ENCODE data around the gene AKR7A3.
A peak's percentile ranks its signal among the peaks of the same experiment; 100 is the strongest.
"Not testable (repeated sequence)": the region's sequence is repeated elsewhere in the genome, so short reads cannot be mapped to it uniquely, and the experiment has no call there.

Gene AKR7A3

GRCh38 chr1:19310061-19310460 lies 21.5 kb upstream of the AKR7A3 start:
- Histone ChIP-seq H3K4me1 (ENCODE audit: control insufficient read depth, insufficient read depth, low read length) (0 out of 2 replicates have a peak, but pooled peaks cover 6% of the 10 kb centered on the region), H3K4me3 (ENCODE audit: low read depth, low read length) (no peak overlapping the region), H3K27me3 (ENCODE audit: control insufficient read depth, insufficient read depth, low read length) (peaks cover 9% of the 10 kb centered on the region), H3K27ac (ENCODE audit: low read depth, low read length) (no peak overlapping the region), H3K9me3 (ENCODE audit: control insufficient read depth, insufficient read depth, low read length) (no peaks in the 10 kb centered on the region), H3K9ac (ENCODE audit: low read depth, low read length) (no peak overlapping the region), H3K36me3 (ENCODE audit: control insufficient read depth, insufficient read depth, low read length) (peaks cover 40% of the 10 kb centered on the region)

- no peak overlapping the region for H3K9ac ChIP-seq (ENCODE audit: low read depth, low read length)
- H3K4me1 ChIP-seq (ENCODE audit: control insufficient read depth, insufficient read depth, low read length) = 0 out of 2 replicates have a peak, but pooled peaks cover 6% of the 10 kb centered on the region
- H3K36me3 ChIP-seq (ENCODE audit: control insufficient read depth, insufficient read depth, low read length) = peaks cover 47% of the 10 kb centered on the region
- no peak overlapping the region for H3K27ac ChIP-seq (ENCODE audit: low read depth, low read length)
- no peak overlapping the region for H3K4me3 ChIP-seq (ENCODE audit: low read depth, low read length)
- peaks cover 9% of the 10 kb centered on the region for H3K27me3 ChIP-seq (ENCODE audit: control insufficient read depth, insufficient read depth, low read length)
- no peaks in the 10 kb centered on the region for H3K9me3 ChIP-seq (ENCODE audit: control insufficient read depth, insufficient read depth, low read length)
Observed at GRCh38 chr1:19309123-19309813, 20.7 kb upstream of the AKR7A3 start.

GRCh38 chr1:19308509-19308907 lies 19.9 kb upstream of the AKR7A3 start:
- Histone ChIP-seq H3K27ac (ENCODE audit: low read depth, low read length) (no peak overlapping the region), H3K4me3 (ENCODE audit: low read depth, low read length) (no peak overlapping the region), H3K9ac (ENCODE audit: low read depth, low read length) (no peak overlapping the region), H3K27me3 (ENCODE audit: control insufficient read depth, insufficient read depth, low read length) (peaks cover 9% of the 10 kb centered on the region), H3K4me1 (ENCODE audit: control insufficient read depth, insufficient read depth, low read length) (0 out of 2 replicates have a peak, but pooled peaks cover 6% of the 10 kb centered on the region), H3K36me3 (ENCODE audit: control insufficient read depth, insufficient read depth, low read length) (peaks cover 46% of the 10 kb centered on the region), H3K9me3 (ENCODE audit: control insufficient read depth, insufficient read depth, low read length) (no peaks in the 10 kb centered on the region)

- H3K36me3 ChIP-seq (ENCODE audit: control insufficient read depth, insufficient read depth, low read length) = peaks cover 52% of the 10 kb centered on the region
- H3K4me1 ChIP-seq (ENCODE audit: control insufficient read depth, insufficient read depth, low read length) = 0 out of 2 replicates have a peak, but pooled peaks cover 3% of the 10 kb centered on the region
- H3K27me3 ChIP-seq (ENCODE audit: control insufficient read depth, insufficient read depth, low read length) = peaks cover 6% of the 10 kb centered on the region
- no peaks in the 10 kb centered on the region for H3K9me3 ChIP-seq (ENCODE audit: control insufficient read depth, insufficient read depth, low read length)
- no peak overlapping the region for H3K9ac ChIP-seq (ENCODE audit: low read depth, low read length)
- no peak overlapping the region for H3K27ac ChIP-seq (ENCODE audit: low read depth, low read length)
- H3K4me3 ChIP-seq (ENCODE audit: low read depth, low read length) = no peak overlapping the region
Observed at GRCh38 chr1:19307794-19308508, 19.4 kb upstream of the AKR7A3 start.

GRCh38 chr1:19306941-19307340 lies 18.4 kb upstream of the AKR7A3 start:
- Histone ChIP-seq H3K27me3 (ENCODE audit: control insufficient read depth, insufficient read depth, low read length) (peaks cover 6% of the 10 kb centered on the region), H3K4me3 (ENCODE audit: low read depth, low read length) (no peak overlapping the region), H3K4me1 (ENCODE audit: control insufficient read depth, insufficient read depth, low read length) (no peaks in the 10 kb centered on the region), H3K9ac (ENCODE audit: low read depth, low read length) (no peak overlapping the region), H3K36me3 (ENCODE audit: control insufficient read depth, insufficient read depth, low read length) (peaks cover 55% of the 10 kb centered on the region), H3K27ac (ENCODE audit: low read depth, low read length) (no peak overlapping the region), H3K9me3 (ENCODE audit: control insufficient read depth, insufficient read depth, low read length) (no peaks in the 10 kb centered on the region)

- Histone ChIP-seq H3K4me3 (ENCODE audit: low read depth, low read length) (no peak overlapping the region), H3K27me3 (ENCODE audit: control insufficient read depth, insufficient read depth, low read length) (peaks cover 2% of the 10 kb centered on the region), H3K9me3 (ENCODE audit: control insufficient read depth, insufficient read depth, low read length) (no peaks in the 10 kb centered on the region), H3K4me1 (ENCODE audit: control insufficient read depth, insufficient read depth, low read length) (no peaks in the 10 kb centered on the region), H3K36me3 (ENCODE audit: control insufficient read depth, insufficient read depth, low read length) (peaks cover 55% of the 10 kb centered on the region), H3K9ac (ENCODE audit: low read depth, low read length) (no peak overlapping the region), H3K27ac (ENCODE audit: low read depth, low read length) (no peak overlapping the region)
Observed at GRCh38 chr1:19305880-19306279, 17.3 kb upstream of the AKR7A3 start.

- not testable (repeated sequence) for H3K4me3 ChIP-seq (ENCODE audit: low read depth, low read length); H3K4me1 ChIP-seq (ENCODE audit: control insufficient read depth, insufficient read depth, low read length); H3K9ac ChIP-seq (ENCODE audit: low read depth, low read length); H3K27me3 ChIP-seq (ENCODE audit: control insufficient read depth, insufficient read depth, low read length); H3K9me3 ChIP-seq (ENCODE audit: control insufficient read depth, insufficient read depth, low read length); H3K27ac ChIP-seq (ENCODE audit: low read depth, low read length)
- peaks cover 58% of the 10 kb centered on the region for H3K36me3 ChIP-seq (ENCODE audit: control insufficient read depth, insufficient read depth, low read length)
Observed at GRCh38 chr1:19304081-19304480, 15.5 kb upstream of the AKR7A3 start.

- Histone ChIP-seq H3K27ac (ENCODE audit: low read depth, low read length) (no peak overlapping the region), H3K4me3 (ENCODE audit: low read depth, low read length) (no peak overlapping the region), H3K4me1 (ENCODE audit: control insufficient read depth, insufficient read depth, low read length) (no peaks in the 10 kb centered on the region), H3K36me3 (ENCODE audit: control insufficient read depth, insufficient read depth, low read length) (peaks cover 27% of the 10 kb centered on the region), H3K27me3 (ENCODE audit: control insufficient read depth, insufficient read depth, low read length) (no peaks in the 10 kb centered on the region), H3K9ac (ENCODE audit: low read depth, low read length) (no peak overlapping the region), H3K9me3 (ENCODE audit: control insufficient read depth, insufficient read depth, low read length) (peaks cover 5% of the 10 kb centered on the region)
Observed at GRCh38 chr1:19300211-19300610, 11.6 kb upstream of the AKR7A3 start.

- Histone ChIP-seq H3K27me3 (ENCODE audit: control insufficient read depth, insufficient read depth, low read length) (peaks cover 8% of the 10 kb centered on the region), H3K9ac (ENCODE audit: low read depth, low read length) (no peak overlapping the region), H3K4me3 (ENCODE audit: low read depth, low read length) (no peak overlapping the region), H3K4me1 (ENCODE audit: control insufficient read depth, insufficient read depth, low read length) (no peaks in the 10 kb centered on the region), H3K36me3 (ENCODE audit: control insufficient read depth, insufficient read depth, low read length) (no peaks in the 10 kb centered on the region), H3K9me3 (ENCODE audit: control insufficient read depth, insufficient read depth, low read length) (peaks cover 31% of the 10 kb centered on the region), H3K27ac (ENCODE audit: low read depth, low read length) (no peak overlapping the region)
Observed at GRCh38 chr1:19294638-19295037, 6.1 kb upstream of the AKR7A3 start.

- H3K9ac ChIP-seq (ENCODE audit: low read depth, low read length) = no peak overlapping the region
- peaks cover 26% of the 10 kb centered on the region for H3K27me3 ChIP-seq (ENCODE audit: control insufficient read depth, insufficient read depth, low read length)
- H3K36me3 ChIP-seq (ENCODE audit: control insufficient read depth, insufficient read depth, low read length) = no peaks in the 10 kb centered on the region
- H3K27ac ChIP-seq (ENCODE audit: low read depth, low read length) = no peak overlapping the region
- H3K4me3 ChIP-seq (ENCODE audit: low read depth, low read length) = peak overlapping the region; percentile 62
- H3K4me1 ChIP-seq (ENCODE audit: control insufficient read depth, insufficient read depth, low read length) = no peaks in the 10 kb centered on the region
- H3K9me3 ChIP-seq (ENCODE audit: control insufficient read depth, insufficient read depth, low read length) = peaks cover 17% of the 10 kb centered on the region
Observed at GRCh38 chr1:19289244-19289643, 674 bp upstream of the AKR7A3 start.

- no peak overlapping the region for H3K4me3 ChIP-seq (ENCODE audit: low read depth, low read length)
- H3K9ac ChIP-seq (ENCODE audit: low read depth, low read length) = no peak overlapping the region
- 0 out of 2 replicates have a peak, but pooled peaks cover 6% of the 10 kb centered on the region for H3K9me3 ChIP-seq (ENCODE audit: control insufficient read depth, insufficient read depth, low read length)
- no peak overlapping the region for H3K27ac ChIP-seq (ENCODE audit: low read depth, low read length)
- peaks cover 26% of the 10 kb centered on the region for H3K27me3 ChIP-seq (ENCODE audit: control insufficient read depth, insufficient read depth, low read length)
- no peaks in the 10 kb centered on the region for H3K4me1 ChIP-seq (ENCODE audit: control insufficient read depth, insufficient read depth, low read length)
- H3K36me3 ChIP-seq (ENCODE audit: control insufficient read depth, insufficient read depth, low read length) = no peaks in the 10 kb centered on the region
Observed at GRCh38 chr1:19287436-19288185, 959 bp downstream of the AKR7A3 start.
